Measurements from ENCODE around the gene ENTPD2. TPM values are rescaled to one million over a fixed set of nuclear protein-coding genes. Genes with fewer than 3 reads are reported as not detected.

Gene ENTPD2
- total RNA-seq, 1 experiment from 2014 or later = 4.0 TPM

GRCh38 chr9:137050570-137050969, 3.3 kb downstream of the ENTPD2 start:
- no peak overlapping the region for H4K91ac ChIP-seq (ENCODE audit: insufficient read length, low read depth, low read length)
- Mint-ChIP-seq H3K27me3 (ENCODE audit: low read depth) (peaks cover 69% of the 10 kb centered on the region), H3K9me3 (no peaks in the 10 kb centered on the region), H3K4me1 (peaks cover 2 to 8% of the 10 kb centered on the region in 2 experiments), H3K36me3 (ENCODE audit: insufficient read depth in 1 of 3, low read depth in 3 of 3) (no peaks in the 10 kb centered on the region), H3K4me3 (no peak overlapping the region; a peak in 1 of 5 replicates), H3K27ac (no peak overlapping the region)
- no peak overlapping the region for H3K18ac ChIP-seq (ENCODE audit: insufficient read length, low read depth, low read length)
- no peak overlapping the region for H2BK120ac ChIP-seq (ENCODE audit: low read depth, low read length, poor library complexity, severe bottlenecking)
- H2BK15ac ChIP-seq (ENCODE audit: low read depth, low read length) = no peak overlapping the region
- no peak overlapping the region for H3K4ac ChIP-seq (ENCODE audit: low read depth, low read length)
- H3K4me2 ChIP-seq (ENCODE audit: insufficient read depth, insufficient read length, low read length) = no peak overlapping the region
- no peaks in the 10 kb centered on the region for H4K20me1 ChIP-seq (ENCODE audit: control insufficient read depth, insufficient read depth, insufficient read length)
- TF ChIP-seq, protein P1, sequence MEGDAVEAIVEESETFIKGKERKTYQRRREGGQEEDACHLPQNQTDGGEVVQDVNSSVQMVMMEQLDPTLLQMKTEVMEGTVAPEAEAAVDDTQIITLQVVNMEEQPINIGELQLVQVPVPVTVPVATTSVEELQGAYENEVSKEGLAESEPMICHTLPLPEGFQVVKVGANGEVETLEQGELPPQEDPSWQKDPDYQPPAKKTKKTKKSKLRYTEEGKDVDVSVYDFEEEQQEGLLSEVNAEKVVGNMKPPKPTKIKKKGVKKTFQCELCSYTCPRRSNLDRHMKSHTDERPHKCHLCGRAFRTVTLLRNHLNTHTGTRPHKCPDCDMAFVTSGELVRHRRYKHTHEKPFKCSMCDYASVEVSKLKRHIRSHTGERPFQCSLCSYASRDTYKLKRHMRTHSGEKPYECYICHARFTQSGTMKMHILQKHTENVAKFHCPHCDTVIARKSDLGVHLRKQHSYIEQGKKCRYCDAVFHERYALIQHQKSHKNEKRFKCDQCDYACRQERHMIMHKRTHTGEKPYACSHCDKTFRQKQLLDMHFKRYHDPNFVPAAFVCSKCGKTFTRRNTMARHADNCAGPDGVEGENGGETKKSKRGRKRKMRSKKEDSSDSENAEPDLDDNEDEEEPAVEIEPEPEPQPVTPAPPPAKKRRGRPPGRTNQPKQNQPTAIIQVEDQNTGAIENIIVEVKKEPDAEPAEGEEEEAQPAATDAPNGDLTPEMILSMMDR (conservative IDR thresholded peaks at IDR 0.05) = no peak
- no peak overlapping the region for H2BK5ac ChIP-seq (ENCODE audit: insufficient read length, low read length)
- no peak overlapping the region for H2BK20ac ChIP-seq (ENCODE audit: low read depth, low read length, poor library complexity, severe bottlenecking)
- no peaks in the 10 kb centered on the region for H3K79me2 ChIP-seq (ENCODE audit: insufficient read depth, low read length)
- H3K56ac ChIP-seq (ENCODE audit: insufficient read length, low read depth, low read length) = no peak overlapping the region
- no peaks in the 10 kb centered on the region for H3K79me1 ChIP-seq (ENCODE audit: insufficient read depth, low read depth, low read length, poor library complexity, severe bottlenecking)
- no peak overlapping the region for H3K27ac ChIP-seq (ENCODE audit: insufficient read length, low read depth, low read length)
- H4K5ac ChIP-seq (ENCODE audit: insufficient read length, low read depth, low read length) = no peak overlapping the region
- H2BK12ac ChIP-seq (ENCODE audit: insufficient read length, low read depth, low read length) = no peak overlapping the region
- H2AFZ ChIP-seq (ENCODE audit: low read length) = no peak overlapping the region
- no peak overlapping the region for H3T11ph ChIP-seq (ENCODE audit: low read length)
- no CpG with 5 or more reads among the region's 5 CpGs for WGBS (ENCODE audit: extremely low coverage, insufficient read length, low lambda C conversion rate)
- no peak overlapping the region for H4K8ac ChIP-seq (replicated peaks; ENCODE audit: insufficient read length, low read depth, low read length)
- no peaks in the 10 kb centered on the region for H3K9me3 ChIP-seq (ENCODE audit: control insufficient read depth, low read depth, low read length)
- H3K4me1 ChIP-seq (ENCODE audit: insufficient read depth, low read length) = no peaks in the 10 kb centered on the region
- H3K23me2 ChIP-seq (ENCODE audit: insufficient read length, low read depth, low read length, poor library complexity, severe bottlenecking) = peaks cover 10% of the 10 kb centered on the region
- no peak overlapping the region for H3K9ac ChIP-seq (ENCODE audit: extremely low read depth, insufficient read length, low read length)
- H3K27me3 ChIP-seq (ENCODE audit: insufficient read depth, low read length) = peaks cover 7% of the 10 kb centered on the region; the same call in 1 of the 2 replicates
- no peak overlapping the region for H2AK5ac ChIP-seq (ENCODE audit: insufficient read length, low read length)
- H3K23ac ChIP-seq (ENCODE audit: insufficient read length, low read depth, low read length) = no peak overlapping the region
- DNase-seq = no peak
- no peak overlapping the region for H3K14ac ChIP-seq (ENCODE audit: insufficient read depth, low read length)

All from H9 (cell line).